ENCODE measurements around the gene CXCR6. TPM values are rescaled to one million over a fixed set of nuclear protein-coding genes. Genes with fewer than 3 reads are reported as not detected.

The CXCR6 gene
- total and polyA plus RNA-seq, 2 of the 8 experiments (the other 6 are each of a cell fraction or from before 2014, with no cell fraction given), result not detected

DNA sequence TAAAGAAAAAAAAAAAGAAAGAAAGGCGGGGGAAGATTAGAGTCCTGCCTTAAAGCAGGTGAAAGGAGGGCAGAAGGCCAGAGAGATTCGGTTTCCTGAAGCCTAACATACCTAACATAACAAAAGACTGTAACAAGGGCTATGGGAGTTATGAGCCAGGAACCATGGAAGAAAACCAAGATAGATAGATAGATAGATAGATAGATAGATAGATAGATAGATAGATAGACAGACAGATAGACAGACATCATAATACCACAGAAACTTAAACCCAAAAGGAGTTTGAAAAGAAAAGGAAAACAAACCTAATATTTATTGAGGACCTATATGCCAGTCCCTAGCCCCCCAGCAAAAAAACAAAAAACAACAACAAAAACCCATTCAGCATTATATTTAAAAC is 54.7 kb downstream of the CXCR6 start:
- Histone ChIP-seq H2BK15ac (ENCODE audit: low read length) (no peak overlapping the region), H3K9me3 (ENCODE audit: insufficient read depth in 2 of 2, low read depth in 1 of 2, low read length in 1 of 2) (no peaks in the 10 kb centered on the region), H2BK120ac (replicated peaks; ENCODE audit: low read depth, low read length) (no peak overlapping the region), H3K27ac (ENCODE audit: low read depth, low read length) (no peak overlapping the region), H2BK5ac (ENCODE audit: low read depth, low read length) (no peak overlapping the region), H2AFZ (ENCODE audit: low read length) (no peak overlapping the region), H3K56ac (replicated peaks; ENCODE audit: insufficient read length, low read depth, low read length) (no peak overlapping the region), H4K20me1 (replicated peaks in 1 of 2; ENCODE audit: control insufficient read depth in 1 of 2, insufficient read depth in 2 of 2, low read length in 2 of 2) (no peaks in the 10 kb centered on the region), H4K5ac (ENCODE audit: insufficient read length, low read depth, low read length) (no peak overlapping the region), H3K4me3 (ENCODE audit: extremely low read depth in 1 of 4, insufficient read depth in 2 of 4, low read depth in 3 of 4, low read length in 4 of 4) (no peak overlapping the region), H3K4me1 (replicated peaks in 1 of 4; ENCODE audit: control insufficient read depth in 3 of 4, insufficient read depth in 4 of 4, low read length in 3 of 4) (peaks cover 3 to 9% (median 7%) of the 10 kb centered on the region in 4 experiments), H3K36me3 (ENCODE audit: control insufficient read depth in 2 of 4, insufficient read depth in 4 of 4, low read length in 3 of 4) (no peaks in the 10 kb centered on the region), H4K8ac (ENCODE audit: extremely low read depth, insufficient read depth, low read length) (no peak overlapping the region), H2BK12ac (ENCODE audit: low read depth, low read length) (no peak overlapping the region), H2BK20ac (ENCODE audit: low read length) (no peak overlapping the region), H3K4me2 (ENCODE audit: insufficient read depth in 1 of 2, low read depth in 2 of 2, low read length in 2 of 2) (no peak overlapping the region), H3K23ac (ENCODE audit: insufficient read length) (no peak overlapping the region), H3K18ac (ENCODE audit: extremely low read depth, low read length) (no peak overlapping the region), H3K14ac (ENCODE audit: insufficient read length) (no peak overlapping the region), H2AK5ac (ENCODE audit: low read depth, low read length) (no peak overlapping the region), H4K91ac (replicated peaks; ENCODE audit: insufficient read length, low read length) (no peak overlapping the region), H3K27me3 (replicated peaks in 1 of 4; ENCODE audit: control insufficient read depth in 3 of 4, extremely low read depth in 1 of 4, insufficient read depth in 3 of 4, low read length in 3 of 4) (peaks cover 0 to 7% (median 4%) of the 10 kb centered on the region in 4 experiments; a peak in 3 of 7 replicates), H3K9ac (replicated peaks in 1 of 4; ENCODE audit: extremely low read depth in 1 of 4, low read depth in 3 of 4, low read length in 3 of 4) (no peak overlapping the region), H3K79me2 (ENCODE audit: control insufficient read depth in 1 of 2, insufficient read depth in 2 of 2, low read length in 2 of 2) (peaks cover 0 to 18% of the 10 kb centered on the region in 2 experiments; a peak in 2 of 4 replicates), H3K79me1 (ENCODE audit: low read depth, low read length) (peaks cover 5% of the 10 kb centered on the region; the same call in 1 of the 2 replicates), H3K23me2 (ENCODE audit: low read depth, low read length) (peaks cover 2% of the 10 kb centered on the region; the same call in 1 of the 2 replicates), H3K4ac (replicated peaks; ENCODE audit: insufficient read length, low read depth, low read length) (no peak overlapping the region)
- WGBS, 2 experiments (ENCODE audit: extremely low coverage in 1 of 2, insufficient coverage in 1 of 2, insufficient read length in 1 of 2, insufficient replicate concordance in 2 of 2, low coverage in 1 of 2, low lambda C conversion rate in 2 of 2, missing lambda C conversion rate in 1 of 2), result 53% methylated on average over 1 of the region's 2 CpGs; no CpG with 5 or more reads in 1 of the 2 experiments
- POLR2A ChIA-PET (ENCODE audit: partially characterized antibody), result no interaction called here
- DNase-seq (ENCODE audit: low read depth in 1 of 2, low spot score in 2 of 2) (no peak), FAIRE-seq (no peak)
- CTCF ChIA-PET (ENCODE audit: partially characterized antibody), result no interaction called here
- TF ChIP-seq CEBPB (IDR thresholded peaks at IDR 0.05; ENCODE audit: low read depth, low read length) (no peak), POLR2A (IDR thresholded peaks at IDR 0.05; ENCODE audit: control extremely low read depth in 1 of 2, low read depth in 2 of 2, low read length in 2 of 2) (no peak), TEAD4 (IDR thresholded peaks at IDR 0.05; ENCODE audit: low read depth, low read length) (no peak)
